HG02884 (cell line): ENCODE results near the gene DEGS1.

ENCODE experiments used
- ATAC-seq: cut with Tn5 transposase; IDR thresholded peaks from one replicate; pipeline ENCODE4 v1.9.1; 2021; ENCODE audit warnings: mild to moderate bottlenecking, moderate library complexity; ENCODE audit not compliant: unreplicated experiment

DEGS1 gene

GRCh38 chr1:224212618-224213061 is 29.6 kb downstream of the DEGS1 start:
- no peak for ATAC-seq

DNA sequence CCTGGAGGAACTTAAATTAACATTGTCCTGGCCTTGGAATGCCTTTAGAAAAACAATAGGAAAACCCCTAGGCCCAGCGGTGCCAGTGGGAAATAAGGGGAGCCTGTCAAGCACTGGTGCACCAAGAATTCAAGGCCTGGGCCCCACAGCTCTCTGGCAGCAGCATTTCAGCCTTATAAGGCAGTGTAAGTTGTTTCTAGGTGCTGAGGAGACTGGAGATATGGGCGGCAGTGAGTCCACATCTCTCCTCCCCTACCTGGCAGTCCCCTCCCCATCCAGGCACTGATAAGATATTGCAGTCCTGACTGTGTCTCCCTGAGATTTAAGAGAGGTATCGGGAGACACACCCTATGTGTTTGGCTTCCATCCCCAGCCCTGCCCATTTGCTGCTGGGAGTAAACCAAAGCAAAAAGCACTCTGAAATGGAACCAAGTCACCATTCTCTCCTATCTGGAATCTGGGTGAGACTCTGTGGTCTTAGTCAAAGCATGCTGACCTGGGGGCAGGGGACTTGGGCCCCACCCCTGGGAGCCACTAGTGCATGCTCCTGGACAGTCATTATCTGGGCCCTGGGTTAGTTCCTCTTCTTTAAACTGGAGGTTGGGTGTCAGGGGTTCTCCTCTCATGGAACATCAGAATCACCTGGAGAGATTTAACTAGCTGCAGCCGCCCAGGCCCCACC is 30.5 kb downstream of the DEGS1 start:
- ATAC-seq, result no peak

DNA sequence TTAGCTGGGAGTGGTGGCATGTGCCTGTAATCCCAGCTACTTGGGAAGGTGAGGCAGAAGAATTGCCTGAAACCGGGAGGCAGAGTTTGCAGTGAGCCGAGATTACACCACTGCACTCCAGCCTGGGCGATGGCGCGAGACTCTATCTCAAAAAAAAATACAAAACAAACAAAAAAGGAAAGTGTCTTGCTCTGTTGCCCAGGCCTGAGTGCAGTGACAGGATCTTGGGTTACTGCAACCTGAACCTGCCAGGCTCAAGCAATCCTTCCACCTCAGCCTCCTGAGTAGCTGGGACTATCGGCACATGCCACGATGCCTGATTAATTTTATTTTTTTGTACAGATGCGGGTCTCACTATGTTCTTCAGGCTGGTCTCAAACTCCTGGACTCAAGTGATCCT is 33.3 kb downstream of the DEGS1 start:
- ATAC-seq, result no peak

DNA sequence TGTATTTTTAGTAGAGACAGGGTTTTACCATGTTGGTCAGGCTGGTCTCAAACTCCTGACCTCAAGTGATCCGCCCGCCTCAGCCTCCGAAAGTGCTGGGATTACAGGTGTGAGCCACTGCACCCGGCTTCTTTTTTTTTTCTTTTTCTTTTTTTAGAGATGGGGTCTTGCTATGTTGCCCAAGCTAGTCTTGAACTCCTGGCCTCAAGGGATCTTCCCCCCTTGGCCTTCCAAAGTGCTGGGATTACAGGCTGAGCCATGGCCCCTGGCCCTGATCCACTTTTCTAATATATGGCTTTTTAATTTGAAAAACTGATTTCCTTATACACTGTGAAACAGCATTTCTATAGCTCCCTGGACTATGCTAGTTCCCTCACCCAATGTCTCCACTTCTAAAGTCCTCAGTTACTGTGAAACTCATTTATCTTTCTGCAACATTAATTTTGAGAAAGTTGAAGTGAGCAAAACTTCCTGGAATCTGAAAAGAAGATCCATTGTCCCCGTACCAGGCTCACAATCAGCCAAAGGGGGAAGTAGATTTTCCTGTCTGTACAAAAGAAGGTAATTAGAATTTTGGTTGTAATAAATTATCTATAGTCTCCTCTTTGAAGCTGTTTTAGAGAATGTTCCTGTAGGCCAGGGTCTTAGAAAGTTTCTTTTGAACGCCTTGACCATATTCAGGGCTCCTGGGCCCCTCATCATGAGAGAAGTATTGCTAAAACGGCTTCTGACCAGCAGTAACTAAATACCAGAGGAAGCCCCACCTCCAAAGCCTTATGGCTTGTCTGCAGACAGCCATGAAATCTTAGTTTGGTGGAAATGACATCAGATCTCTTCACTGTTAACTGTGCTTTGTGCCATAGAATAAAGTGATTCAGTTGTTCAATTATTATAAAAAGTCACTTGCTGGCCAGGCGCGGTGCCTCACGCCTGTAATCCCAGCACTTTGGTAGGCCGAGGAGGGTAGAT is 34.9 kb downstream of the DEGS1 start:
- no peak for ATAC-seq

GRCh38 chr1:224219011-224219611 is 36.1 kb downstream of the DEGS1 start:
- no peak for ATAC-seq

- ATAC-seq, result no peak
These were observed 36.6 kb downstream of the DEGS1 start for GRCh38 chr1:224219612-224220059.

- no peak for ATAC-seq
These were observed 41.0 kb downstream of the DEGS1 start for GRCh38 chr1:224223819-224224714.

- no peak for ATAC-seq
These were observed 43.9 kb downstream of the DEGS1 start for GRCh38 chr1:224226849-224227502.

DNA sequence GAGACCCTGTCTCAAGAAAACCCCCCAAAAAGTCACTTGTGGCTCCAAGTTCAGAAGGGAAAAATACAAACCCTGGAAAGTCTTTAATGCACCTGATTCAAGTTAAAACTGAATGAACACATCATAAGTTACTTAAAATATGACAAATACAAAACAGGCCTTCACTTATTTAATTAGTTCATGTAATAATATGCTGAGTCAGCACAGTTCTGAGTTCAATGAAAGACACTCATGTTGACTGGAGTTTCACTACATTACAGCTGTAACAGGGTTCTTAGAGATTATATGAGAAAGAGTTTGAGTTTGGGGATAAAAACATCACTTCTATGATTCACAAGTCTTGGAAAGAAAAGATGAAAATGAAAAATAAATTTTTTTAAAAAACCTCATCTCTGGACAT is 51.0 kb downstream of the DEGS1 start:
- ATAC-seq, result no peak

GRCh38 chr1:224235813-224236493 is 52.9 kb downstream of the DEGS1 start:
- no peak for ATAC-seq

DNA sequence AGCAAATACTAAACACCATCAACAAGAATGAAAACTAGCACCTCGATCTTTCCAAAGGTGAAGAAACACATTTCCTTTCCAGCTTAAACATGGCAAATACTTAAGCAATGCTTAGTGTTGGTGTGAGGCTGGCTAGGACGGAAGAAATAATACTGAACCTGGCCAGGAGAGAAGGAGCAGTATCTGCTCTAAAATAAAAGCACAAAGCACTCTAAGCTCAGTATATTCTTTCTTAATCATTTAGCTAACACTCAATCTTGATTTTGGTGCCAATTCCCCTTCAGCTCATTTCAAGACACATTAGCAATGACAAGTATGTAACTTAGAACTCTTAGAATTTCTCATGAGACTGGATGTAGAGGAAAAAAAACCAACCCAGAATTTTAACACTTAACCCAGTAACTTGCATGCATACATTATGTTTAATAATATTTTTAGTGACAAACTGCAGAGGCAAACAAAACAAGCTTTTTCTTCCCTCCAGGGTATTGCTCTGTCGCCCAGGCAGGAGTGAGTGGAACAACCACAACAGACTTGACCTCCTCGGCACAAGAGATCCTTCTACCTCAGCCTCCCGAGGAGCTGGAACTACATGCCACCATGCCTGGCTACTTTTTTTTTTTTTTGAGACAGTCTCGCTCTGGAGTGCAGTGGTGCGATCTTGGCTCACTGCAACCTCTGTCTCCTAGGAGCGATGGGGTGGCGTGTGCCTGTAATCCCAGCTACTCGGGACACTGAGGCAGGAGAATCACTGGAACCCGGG is 54.3 kb downstream of the DEGS1 start:
- ATAC-seq, result no peak

DNA sequence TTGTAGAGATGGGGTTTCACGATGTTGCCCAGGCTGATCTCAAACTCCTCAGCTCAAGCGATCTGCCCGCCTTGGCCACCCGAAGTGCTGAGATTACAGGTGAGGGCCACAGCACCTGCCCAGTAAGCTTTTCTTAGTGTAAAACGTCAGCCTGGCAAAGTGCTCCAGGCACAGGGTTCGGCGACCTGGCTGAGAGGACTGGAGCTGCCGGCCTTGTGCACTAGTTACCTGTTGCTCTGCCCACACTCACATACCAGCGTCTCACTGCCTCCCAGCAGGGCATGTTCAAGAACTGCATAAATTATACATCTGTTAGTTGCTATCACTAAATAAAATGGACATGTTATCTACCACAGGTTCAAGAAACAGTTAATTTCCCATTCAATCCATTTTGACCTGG is 55.2 kb downstream of the DEGS1 start:
- no peak for ATAC-seq

GRCh38 chr1:224238756-224239155 is 55.7 kb downstream of the DEGS1 start:
- no peak for ATAC-seq
